Measurements from ENCODE around the gene AGT. TPM values are rescaled to one million over a fixed set of nuclear protein-coding genes. Genes with fewer than 3 reads are reported as not detected.

The AGT gene
- total and polyA plus RNA-seq, 8 donors = 1.1 to 23.4 (median 8.6) TPM

GRCh38 chr1:230693777-230694176 is 20.1 kb downstream of the AGT start:
- Histone ChIP-seq H3K36me3 (peaks cover 0 to 28% (median 12%) of the 10 kb centered on the region in 3 donors), H3K27ac (no peak overlapping the region), H3K4me3 (no peak overlapping the region), H3K27me3 (no peaks in the 10 kb centered on the region), H3K9me3 (no peaks in the 10 kb centered on the region), H3K4me1 (no peaks in the 10 kb centered on the region)
- ATAC-seq (no peak), FAIRE-seq (no peak), DNase-seq (no peak)
- no peak for TF ChIP-seq CTCF (IDR thresholded peaks at IDR 0.05)
- WGBS, 2 donors = 84 to 88% methylated on average over 8 of the region's 8 CpGs
- intact Hi-C loops (cut with DNase I) = no loop called here

- no peak for FAIRE-seq
- Histone ChIP-seq H3K4me1 (no peaks in the 10 kb centered on the region), H3K4me3 (no peak overlapping the region), H3K9me3 (no peaks in the 10 kb centered on the region), H3K36me3 (peaks cover 0 to 28% (median 15%) of the 10 kb centered on the region in 3 donors), H3K27me3 (no peaks in the 10 kb centered on the region), H3K27ac (no peak overlapping the region)
- TF ChIP-seq CTCF (IDR thresholded peaks at IDR 0.05) = no peak
- 88 to 93% methylated on average over 6 of the region's 6 CpGs for WGBS, 2 donors
- ATAC-seq = no peak
- intact Hi-C loops (cut with DNase I) = no loop called here
- no peak for DNase-seq
Observed at GRCh38 chr1:230693221-230693620, 20.7 kb downstream of the AGT start.

- WGBS, 2 donors = 96 to 97% methylated on average over 10 of the region's 10 CpGs
- intact Hi-C loops (cut with DNase I) = no loop called here
- Histone ChIP-seq H3K36me3 (peaks cover 0 to 42% (median 22%) of the 10 kb centered on the region in 3 donors), H3K27me3 (no peaks in the 10 kb centered on the region), H3K4me3 (no peak overlapping the region), H3K4me1 (no peaks in the 10 kb centered on the region), H3K27ac (no peak overlapping the region), H3K9me3 (no peaks in the 10 kb centered on the region)
- TF ChIP-seq CTCF (IDR thresholded peaks at IDR 0.05) = no peak
- DNase-seq (no peak), FAIRE-seq (no peak), ATAC-seq (no peak)
Observed at GRCh38 chr1:230691615-230692014, 22.3 kb downstream of the AGT start.

- Histone ChIP-seq H3K4me1 (no peaks in the 10 kb centered on the region), H3K4me3 (no peak overlapping the region), H3K27me3 (no peaks in the 10 kb centered on the region), H3K27ac (no peak overlapping the region), H3K36me3 (peaks cover 0 to 57% (median 33%) of the 10 kb centered on the region in 3 donors), H3K9me3 (no peaks in the 10 kb centered on the region)
- intact Hi-C loops (cut with DNase I) = no loop called here
- ATAC-seq = no peak
- FAIRE-seq = no peak
- DNase-seq = no peak
- no peak for TF ChIP-seq CTCF (IDR thresholded peaks at IDR 0.05)
- WGBS, 2 donors = 93 to 95% methylated on average over 9 of the region's 9 CpGs
Observed at GRCh38 chr1:230690101-230690500, 23.8 kb downstream of the AGT start.

GRCh38 chr1:230686747-230687146 is 27.2 kb downstream of the AGT start:
- DNase-seq (no peak), FAIRE-seq (no peak), ATAC-seq (no peak)
- intact Hi-C loops (cut with DNase I) = no loop called here
- Histone ChIP-seq H3K4me1 (peaks cover 0 to 7% (median 0%) of the 10 kb centered on the region in 3 donors), H3K27me3 (no peaks in the 10 kb centered on the region), H3K27ac (no peak overlapping the region), H3K9me3 (no peaks in the 10 kb centered on the region), H3K36me3 (peaks cover 0 to 63% (median 37%) of the 10 kb centered on the region in 3 donors), H3K4me3 (no peak overlapping the region)
- 84 to 86% methylated on average over 5 of the region's 5 CpGs for WGBS, 2 donors
- no peak for TF ChIP-seq CTCF (IDR thresholded peaks at IDR 0.05)

Data from pancreas (tissue), 10 donors.